ENCODE measurements around the gene GGACT.

DNA sequence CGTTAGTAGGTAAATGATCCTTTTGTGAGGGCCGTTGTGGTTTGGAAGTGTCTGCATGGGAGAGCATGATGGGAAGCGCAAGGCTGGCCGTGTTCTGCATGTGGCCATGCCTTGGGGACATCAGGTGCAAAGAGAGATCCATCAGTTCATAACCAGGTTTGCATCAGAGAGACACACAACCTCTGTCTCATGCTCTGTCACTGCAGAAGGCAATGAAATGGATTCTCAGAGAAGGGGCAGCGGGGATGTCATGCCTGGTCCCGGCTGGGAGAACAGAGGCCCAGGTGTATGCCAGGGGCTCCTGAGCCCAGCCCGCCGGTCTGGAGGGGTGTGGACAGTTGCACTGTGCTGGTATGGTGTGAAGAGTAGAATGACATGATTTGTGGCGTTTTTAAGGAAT lies 60.2 kb downstream of the GGACT start:
- no peak for TF ChIP-seq EZH2 (IDR thresholded peaks at IDR 0.05)
- TF ChIP-seq CTCF (IDR thresholded peaks at IDR 0.05): no peak

Measured in neural progenitor cell (in vitro differentiated cells).